SK-N-SH (cell line): ENCODE results near the gene CDKL4.

Experiments used
- CTCF ChIP-seq: fragments of 200-600 bp; sonication (generic); IDR thresholded peaks from 2 replicates; pipeline ENCODE4 v1.6.1; 2017; ENCODE audit warnings: antibody characterized with exemption, mild to moderate bottlenecking, moderate library complexity
- ELF1 ChIP-seq: IDR thresholded peaks from 2 replicates; pipeline ENCODE4 v1.4.0; 2012
- IRF3 ChIP-seq: fragments of 150-350 bp; IDR thresholded peaks from 2 replicates; pipeline ENCODE4 v1.6.1; 2016; ENCODE audit warnings: mild to moderate bottlenecking, low read depth, low read length
- SIN3A ChIP-seq: IDR thresholded peaks from 2 replicates; pipeline ENCODE4 v1.6.1; 2012; ENCODE audit warnings: low read depth, mild to moderate bottlenecking, low read length, moderate library complexity, borderline replicate concordance
- TAF1 ChIP-seq: IDR thresholded peaks from 2 replicates; pipeline ENCODE4 v1.6.1; 2012; ENCODE audit warnings: low read depth, mild to moderate bottlenecking, low read length, moderate library complexity, borderline replicate concordance
- USF2 ChIP-seq: fragments of 150-350 bp; IDR thresholded peaks from 2 replicates; pipeline ENCODE4 v1.6.1; 2017; ENCODE audit warnings: antibody characterized with exemption, low read length, low read depth, borderline replicate concordance

GRCh38 chr2:39188960-39189494 lies 54.7 kb downstream of the CDKL4 start:
- TF ChIP-seq SIN3A (no peak), IRF3 (no peak), CTCF (no peak), ELF1 (no peak), TAF1 (no peak), USF2 (no peak)
